Mononuclear cell (primary cell): Measurements from ENCODE around the gene CERS5. TPM values are rescaled to one million over a fixed set of nuclear protein-coding genes. Genes with fewer than 3 reads are reported as not detected.
A peak's percentile ranks its signal among the peaks of the same experiment; 100 is the strongest.
"Not testable (repeated sequence)": the region's sequence is repeated elsewhere in the genome, so short reads cannot be mapped to it uniquely, and the experiment has no call there.

Experiments
- H3K27me3 ChIP-seq: 2 replicates; pipeline ENCODE4 v1.6.0; 2011; ENCODE audit warnings: low read length, control low read depth; ENCODE audit not compliant: insufficient read depth
- H3K4me1 ChIP-seq: 2 replicates; pipeline ENCODE4 v1.5.1; 2011; ENCODE audit warnings: mild to moderate bottlenecking, low read length, control low read depth; ENCODE audit not compliant: insufficient read depth
- H3K4me3 ChIP-seq: 2 replicates; pipeline ENCODE4 v1.5.1; 2011; ENCODE audit warnings: mild to moderate bottlenecking, low read length, moderate library complexity
- H3K9me3 ChIP-seq: 2 replicates; pipeline ENCODE4 v1.5.1; 2011; ENCODE audit warnings: low read depth, mild to moderate bottlenecking, control low read depth, low read length
- total RNA-seq: library from RNA; depleted of rRNA; stranded (reverse); fragments of >200 nt; gene quantifications from one replicate; pipeline ENCODE4 v1.2.3, GENCODE V29; 2012

CERS5 gene
- total RNA-seq, 1 donor: 30.3 TPM

- Histone ChIP-seq H3K4me1 (no peaks in the 10 kb centered on the region), H3K4me3 (no peak overlapping the region), H3K9me3 (no peaks in the 10 kb centered on the region), H3K27me3 (no peaks in the 10 kb centered on the region)
Observed at GRCh38 chr12:50174971-50175715, 8.0 kb upstream of the CERS5 start.

GRCh38 chr12:50166799-50167048, 445 bp downstream of the CERS5 start:
- H3K4me3 ChIP-seq: peak overlapping the region; percentile 90
- peaks cover 32% of the 10 kb centered on the region for H3K4me1 ChIP-seq
- no peaks in the 10 kb centered on the region for H3K9me3 ChIP-seq
- no peaks in the 10 kb centered on the region for H3K27me3 ChIP-seq

GRCh38 chr12:50164963-50165362, 2.2 kb downstream of the CERS5 start:
- H3K9me3 ChIP-seq: no peaks in the 10 kb centered on the region
- no peaks in the 10 kb centered on the region for H3K27me3 ChIP-seq
- H3K4me1 ChIP-seq: peaks cover 36% of the 10 kb centered on the region
- H3K4me3 ChIP-seq: no peak overlapping the region

- no peaks in the 10 kb centered on the region for H3K9me3 ChIP-seq
- no peaks in the 10 kb centered on the region for H3K27me3 ChIP-seq
- H3K4me3 ChIP-seq: no peak overlapping the region
- peaks cover 27% of the 10 kb centered on the region for H3K4me1 ChIP-seq
Observed at GRCh38 chr12:50162230-50162629, 4.9 kb downstream of the CERS5 start.

GRCh38 chr12:50160643-50161042, 6.5 kb downstream of the CERS5 start:
- peaks cover 15% of the 10 kb centered on the region for H3K4me1 ChIP-seq
- H3K9me3 ChIP-seq: no peaks in the 10 kb centered on the region
- H3K4me3 ChIP-seq: no peak overlapping the region
- no peaks in the 10 kb centered on the region for H3K27me3 ChIP-seq

DNA sequence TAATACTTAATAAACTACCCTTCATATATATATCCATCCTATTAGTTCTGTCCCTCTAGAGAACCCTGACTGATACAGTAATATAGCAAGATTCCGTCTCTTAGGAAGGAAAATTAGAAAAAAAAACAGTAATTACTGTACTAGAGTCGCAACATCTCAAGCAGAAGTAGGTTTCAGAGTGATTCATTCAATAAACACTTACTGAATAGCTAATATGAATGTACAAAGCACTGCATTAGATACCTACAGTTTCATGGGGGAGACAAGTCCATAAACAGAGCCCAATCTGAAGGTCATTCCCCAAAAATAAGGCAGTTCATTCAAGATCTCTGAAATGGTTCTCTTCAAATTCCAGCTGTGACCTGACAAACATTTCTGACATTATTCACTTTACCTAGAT, 9.9 kb downstream of the CERS5 start:
- peaks cover 7% of the 10 kb centered on the region for H3K4me1 ChIP-seq
- H3K9me3 ChIP-seq: no peaks in the 10 kb centered on the region
- no peaks in the 10 kb centered on the region for H3K27me3 ChIP-seq
- H3K4me3 ChIP-seq: no peak overlapping the region

GRCh38 chr12:50156641-50157040, 10.5 kb downstream of the CERS5 start:
- no peak overlapping the region for H3K4me3 ChIP-seq
- no peaks in the 10 kb centered on the region for H3K9me3 ChIP-seq
- no peaks in the 10 kb centered on the region for H3K27me3 ChIP-seq

GRCh38 chr12:50154947-50155346, 12.2 kb downstream of the CERS5 start:
- not testable (repeated sequence) for H3K4me3 ChIP-seq, H3K9me3 ChIP-seq, H3K4me1 ChIP-seq, H3K27me3 ChIP-seq

More at GRCh38 chr12:50156641-50157040, 10.5 kb downstream of the CERS5 start:
- peaks cover 3% of the 10 kb centered on the region for H3K4me1 ChIP-seq

DNA sequence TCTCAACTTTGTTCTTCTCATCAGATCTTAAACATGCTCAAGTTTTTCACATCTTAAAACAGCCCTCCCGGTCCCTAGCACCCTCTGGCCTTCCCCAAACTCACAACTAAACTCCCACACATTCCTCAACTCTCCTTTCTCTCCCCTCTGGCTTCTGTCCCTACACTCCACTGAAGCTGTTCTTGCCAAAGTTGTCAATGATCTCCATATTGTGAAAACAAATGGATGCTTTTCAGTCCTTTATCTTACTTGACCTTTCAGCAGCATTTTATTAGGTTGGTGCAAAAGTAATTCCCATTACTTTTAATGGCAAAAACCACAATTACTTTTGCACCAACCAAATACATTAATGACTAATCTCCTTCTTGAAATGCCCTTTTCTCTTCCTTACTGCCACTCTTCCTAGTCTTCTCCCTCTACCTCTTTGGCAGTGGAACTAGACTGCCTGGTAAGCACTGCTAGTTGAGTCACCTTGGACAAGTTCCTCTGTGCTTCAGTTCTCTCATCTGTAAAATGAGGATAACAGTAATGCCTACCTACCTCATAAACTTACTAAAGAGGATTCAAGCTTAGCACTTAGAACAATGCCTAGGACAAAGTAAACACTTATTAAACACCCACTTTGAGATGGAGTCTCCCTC, 16.0 kb downstream of the CERS5 start:
- H3K9me3 ChIP-seq: no peaks in the 10 kb centered on the region
- no peak overlapping the region for H3K4me3 ChIP-seq
- no peaks in the 10 kb centered on the region for H3K27me3 ChIP-seq
- H3K4me1 ChIP-seq: no peaks in the 10 kb centered on the region

GRCh38 chr12:50149311-50149710, 17.9 kb downstream of the CERS5 start:
- no peaks in the 10 kb centered on the region for H3K4me1 ChIP-seq
- no peaks in the 10 kb centered on the region for H3K9me3 ChIP-seq
- no peak overlapping the region for H3K4me3 ChIP-seq
- H3K27me3 ChIP-seq: no peaks in the 10 kb centered on the region

GRCh38 chr12:50148011-50148410, 19.2 kb downstream of the CERS5 start:
- H3K4me1 ChIP-seq, H3K9me3 ChIP-seq, H3K4me3 ChIP-seq, H3K27me3 ChIP-seq: not testable (repeated sequence)

DNA sequence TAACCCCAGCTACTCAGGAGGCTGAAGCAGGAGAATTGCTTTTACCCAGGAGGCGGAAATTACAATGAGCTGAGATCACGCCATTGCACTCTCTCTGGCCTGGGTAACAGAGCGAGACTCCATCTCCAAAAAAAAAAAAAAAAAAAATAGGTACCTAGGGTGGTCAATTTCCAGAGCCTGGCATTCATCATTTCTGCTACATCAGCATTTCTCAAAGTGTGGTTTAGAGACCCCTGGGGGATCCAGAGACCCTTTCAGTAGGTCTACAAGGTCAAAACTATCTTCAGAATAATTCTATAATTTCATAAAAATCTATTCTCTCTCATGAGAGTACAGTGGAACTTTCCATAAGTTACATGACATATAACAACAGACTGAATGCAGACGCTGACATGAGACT, 19.9 kb downstream of the CERS5 start:
- no peaks in the 10 kb centered on the region for H3K27me3 ChIP-seq
- H3K4me1 ChIP-seq: no peaks in the 10 kb centered on the region
- H3K9me3 ChIP-seq: no peaks in the 10 kb centered on the region
- no peak overlapping the region for H3K4me3 ChIP-seq

DNA sequence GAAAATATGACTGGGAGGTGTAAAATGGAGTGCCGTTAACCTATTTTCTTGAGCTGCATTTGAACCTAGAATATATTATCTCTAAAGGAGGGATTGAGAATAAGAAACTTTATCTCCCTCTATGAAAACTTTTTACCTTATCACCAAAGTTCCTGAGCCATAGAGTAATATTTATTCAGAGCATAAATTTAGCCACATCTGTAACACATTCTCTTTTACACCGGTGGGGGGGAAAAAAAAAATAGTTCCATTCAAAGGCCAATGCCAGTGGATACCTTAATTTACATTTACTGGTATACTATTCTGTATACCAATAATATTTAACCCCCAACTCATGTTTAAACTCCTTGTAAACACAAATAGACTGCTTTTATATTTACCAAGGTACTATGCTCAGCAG, 21.7 kb downstream of the CERS5 start:
- H3K9me3 ChIP-seq: no peaks in the 10 kb centered on the region
- H3K4me3 ChIP-seq: no peak overlapping the region
- no peaks in the 10 kb centered on the region for H3K4me1 ChIP-seq
- H3K27me3 ChIP-seq: no peaks in the 10 kb centered on the region

DNA sequence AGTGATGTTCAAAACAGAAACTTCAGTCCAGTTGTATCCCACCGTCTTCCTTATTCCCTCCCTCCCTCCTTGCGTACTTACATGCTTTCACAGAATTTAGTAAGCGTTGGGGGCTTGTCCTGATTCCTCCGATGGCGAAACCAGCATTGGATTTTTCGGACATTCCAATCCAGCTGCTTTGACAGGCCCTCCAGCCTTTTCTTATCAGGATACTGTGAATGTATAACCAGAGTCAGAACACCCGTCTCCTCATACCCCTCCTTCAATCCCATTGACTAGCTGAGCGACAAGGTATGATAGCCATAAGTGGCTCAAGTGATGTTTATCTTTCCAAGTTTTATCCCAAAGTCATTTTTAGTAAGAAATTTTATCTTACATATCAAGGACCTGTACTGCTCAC, 24.2 kb downstream of the CERS5 start:
- Histone ChIP-seq H3K4me3 (no peak overlapping the region), H3K9me3 (no peaks in the 10 kb centered on the region), H3K27me3 (no peaks in the 10 kb centered on the region), H3K4me1 (no peaks in the 10 kb centered on the region)

- Histone ChIP-seq H3K4me1 (peaks cover 3% of the 10 kb centered on the region), H3K27me3 (no peaks in the 10 kb centered on the region), H3K9me3 (no peaks in the 10 kb centered on the region), H3K4me3 (no peak overlapping the region)
Observed at GRCh38 chr12:50132505-50133135, 34.5 kb downstream of the CERS5 start.

DNA sequence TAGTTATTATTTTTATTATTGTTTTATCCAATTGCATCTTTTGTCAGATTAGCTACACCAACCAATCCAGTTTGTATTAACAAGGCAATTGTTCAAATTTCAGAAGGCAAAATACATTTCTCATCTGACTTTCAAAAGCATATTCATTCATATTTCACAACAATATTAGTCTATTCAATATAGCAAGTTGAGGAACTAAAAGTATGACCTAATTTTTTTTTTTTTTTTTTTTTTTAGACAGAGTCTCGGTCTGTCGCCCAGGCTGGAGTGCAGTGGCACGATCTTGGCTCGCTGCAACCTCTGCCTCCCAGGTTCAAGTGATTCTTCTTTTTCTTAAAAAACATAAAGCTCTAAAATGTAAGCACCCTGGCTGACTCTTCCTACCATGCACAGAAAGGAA, 37.9 kb downstream of the CERS5 start:
- Histone ChIP-seq H3K4me3 (no peak overlapping the region), H3K9me3 (no peaks in the 10 kb centered on the region), H3K4me1 (peaks cover 8% of the 10 kb centered on the region), H3K27me3 (no peaks in the 10 kb centered on the region)
